SK-N-SH treated with all-trans-retinoic acid at 6 μM for 48 hours (cell line): ENCODE data around the gene DHCR7.

Experiments used
- ARNTL ChIP-seq: fragments of 450-650 bp; formaldehyde crosslinking; IDR thresholded peaks from 2 replicates; pipeline ENCODE4 v1.5.0; 2020; ENCODE audit warnings: low read depth, mild to moderate bottlenecking, moderate library complexity, borderline replicate concordance
- ESRRG ChIP-seq: fragments of 250-450 bp; sonication (Bioruptor Pico); IDR thresholded peaks from 2 replicates; pipeline ENCODE4 v1.6.1; 2021; ENCODE audit warnings: mild to moderate bottlenecking
- ISL1 ChIP-seq: fragments of 250-450 bp; sonication (Bioruptor Pico); IDR thresholded peaks from 2 replicates; pipeline ENCODE4 v2.1.2; 2022; ENCODE audit warnings: mild to moderate bottlenecking, moderate library complexity
- OSR1 ChIP-seq: fragments of 250-450 bp; sonication (Bioruptor Pico); IDR thresholded peaks from 2 replicates; pipeline ENCODE4 v1.8.0; 2022; ENCODE audit warnings: moderate library complexity, mild to moderate bottlenecking, inconsistent platforms
- ZFP3 ChIP-seq: fragments of 250-450 bp; sonication (Bioruptor Pico); IDR thresholded peaks from 2 replicates; pipeline ENCODE4 v1.5.0; 2020; ENCODE audit warnings: mild to moderate bottlenecking, moderate library complexity
- ZFP30 ChIP-seq: fragments of 450-650 bp; formaldehyde crosslinking; IDR thresholded peaks from 2 replicates; pipeline ENCODE4 v1.5.0; 2022; ENCODE audit warnings: mild to moderate bottlenecking, moderate library complexity
- TF ChIP-seq, protein P1 (sequence below): fragments of 250-450 bp; sonication (Bioruptor Pico); IDR thresholded peaks from 2 replicates; pipeline ENCODE4 v1.8.0; 2021; ENCODE audit warnings: low read depth, mild to moderate bottlenecking, moderate library complexity, borderline replicate concordance
- TF ChIP-seq, protein P2 (sequence below): fragments of 250-450 bp; sonication (Bioruptor Pico); IDR thresholded peaks from 2 replicates; pipeline ENCODE4 v1.8.0; 2020; ENCODE audit warnings: mild to moderate bottlenecking, moderate library complexity, borderline replicate concordance

DNA sequence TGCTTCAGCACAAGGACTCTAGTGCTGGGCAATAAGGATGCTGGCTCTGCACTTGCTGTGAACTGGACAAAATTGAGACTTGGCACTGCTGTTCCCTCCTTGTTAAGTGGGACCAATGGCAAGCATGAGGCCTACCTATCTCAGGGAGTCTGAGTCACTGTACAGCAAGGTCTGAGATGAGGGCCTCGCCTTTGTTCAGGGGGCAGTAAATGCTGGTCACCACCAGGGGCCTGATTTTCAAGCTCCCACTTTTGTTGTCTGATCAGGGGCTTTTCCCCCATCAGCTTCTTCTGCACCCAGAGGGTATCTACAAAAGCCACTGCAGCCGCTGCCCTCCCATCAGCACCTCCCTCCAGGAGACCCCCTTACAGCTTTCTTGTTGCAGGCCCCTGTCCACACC, 22.8 kb downstream of the DHCR7 start:
- TF ChIP-seq ARNTL (no peak), ZFP30 (CRISPR knock-in tag) (no peak), ESRRG (CRISPR knock-in tag) (no peak), OSR1 (CRISPR knock-in tag) (no peak), ISL1 (CRISPR knock-in tag) (no peak), ZFP3 (CRISPR knock-in tag) (no peak)
- TF ChIP-seq, protein P1, sequence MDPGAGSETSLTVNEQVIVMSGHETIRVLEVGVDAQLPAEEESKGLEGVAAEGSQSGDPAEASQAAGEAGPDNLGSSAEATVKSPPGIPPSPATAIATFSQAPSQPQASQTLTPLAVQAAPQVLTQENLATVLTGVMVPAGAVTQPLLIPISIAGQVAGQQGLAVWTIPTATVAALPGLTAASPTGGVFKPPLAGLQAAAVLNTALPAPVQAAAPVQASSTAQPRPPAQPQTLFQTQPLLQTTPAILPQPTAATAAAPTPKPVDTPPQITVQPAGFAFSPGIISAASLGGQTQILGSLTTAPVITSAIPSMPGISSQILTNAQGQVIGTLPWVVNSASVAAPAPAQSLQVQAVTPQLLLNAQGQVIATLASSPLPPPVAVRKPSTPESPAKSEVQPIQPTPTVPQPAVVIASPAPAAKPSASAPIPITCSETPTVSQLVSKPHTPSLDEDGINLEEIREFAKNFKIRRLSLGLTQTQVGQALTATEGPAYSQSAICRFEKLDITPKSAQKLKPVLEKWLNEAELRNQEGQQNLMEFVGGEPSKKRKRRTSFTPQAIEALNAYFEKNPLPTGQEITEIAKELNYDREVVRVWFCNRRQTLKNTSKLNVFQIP (CRISPR knock-in tag): no peak
- TF ChIP-seq, protein P2, sequence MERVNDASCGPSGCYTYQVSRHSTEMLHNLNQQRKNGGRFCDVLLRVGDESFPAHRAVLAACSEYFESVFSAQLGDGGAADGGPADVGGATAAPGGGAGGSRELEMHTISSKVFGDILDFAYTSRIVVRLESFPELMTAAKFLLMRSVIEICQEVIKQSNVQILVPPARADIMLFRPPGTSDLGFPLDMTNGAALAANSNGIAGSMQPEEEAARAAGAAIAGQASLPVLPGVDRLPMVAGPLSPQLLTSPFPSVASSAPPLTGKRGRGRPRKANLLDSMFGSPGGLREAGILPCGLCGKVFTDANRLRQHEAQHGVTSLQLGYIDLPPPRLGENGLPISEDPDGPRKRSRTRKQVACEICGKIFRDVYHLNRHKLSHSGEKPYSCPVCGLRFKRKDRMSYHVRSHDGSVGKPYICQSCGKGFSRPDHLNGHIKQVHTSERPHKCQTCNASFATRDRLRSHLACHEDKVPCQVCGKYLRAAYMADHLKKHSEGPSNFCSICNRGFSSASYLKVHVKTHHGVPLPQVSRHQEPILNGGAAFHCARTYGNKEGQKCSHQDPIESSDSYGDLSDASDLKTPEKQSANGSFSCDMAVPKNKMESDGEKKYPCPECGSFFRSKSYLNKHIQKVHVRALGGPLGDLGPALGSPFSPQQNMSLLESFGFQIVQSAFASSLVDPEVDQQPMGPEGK (CRISPR knock-in tag): no peak
